Mucosa of stomach (tissue), 1 donor: Measurements from ENCODE around the gene YTHDF1.

Source experiments
- H3K27me3 ChIP-seq: one replicate; pipeline ENCODE4 v1.7.0; 2013; ENCODE audit warnings: mild to moderate bottlenecking, low read length; ENCODE audit not compliant: control insufficient read depth, insufficient read depth
- H3K36me3 ChIP-seq: one replicate; pipeline ENCODE4 v1.7.0; 2013; ENCODE audit warnings: low read length; ENCODE audit not compliant: control insufficient read depth, insufficient read depth
- H3K4me1 ChIP-seq: one replicate; pipeline ENCODE4 v1.7.0; 2013; ENCODE audit warnings: mild to moderate bottlenecking, low read length; ENCODE audit not compliant: control insufficient read depth, insufficient read depth
- H3K4me3 ChIP-seq: one replicate; pipeline ENCODE4 v1.7.0; 2013; ENCODE audit warnings: low read length
- H3K9ac ChIP-seq: one replicate; pipeline ENCODE4 v1.7.0; 2013; ENCODE audit warnings: mild to moderate bottlenecking, low read length, moderate library complexity
- H3K9me3 ChIP-seq: one replicate; pipeline ENCODE4 v1.7.0; 2013; ENCODE audit warnings: mild to moderate bottlenecking, low read length, moderate library complexity; ENCODE audit not compliant: control insufficient read depth
- donor health status: Pancreatic carcinoma.

Gene YTHDF1

DNA sequence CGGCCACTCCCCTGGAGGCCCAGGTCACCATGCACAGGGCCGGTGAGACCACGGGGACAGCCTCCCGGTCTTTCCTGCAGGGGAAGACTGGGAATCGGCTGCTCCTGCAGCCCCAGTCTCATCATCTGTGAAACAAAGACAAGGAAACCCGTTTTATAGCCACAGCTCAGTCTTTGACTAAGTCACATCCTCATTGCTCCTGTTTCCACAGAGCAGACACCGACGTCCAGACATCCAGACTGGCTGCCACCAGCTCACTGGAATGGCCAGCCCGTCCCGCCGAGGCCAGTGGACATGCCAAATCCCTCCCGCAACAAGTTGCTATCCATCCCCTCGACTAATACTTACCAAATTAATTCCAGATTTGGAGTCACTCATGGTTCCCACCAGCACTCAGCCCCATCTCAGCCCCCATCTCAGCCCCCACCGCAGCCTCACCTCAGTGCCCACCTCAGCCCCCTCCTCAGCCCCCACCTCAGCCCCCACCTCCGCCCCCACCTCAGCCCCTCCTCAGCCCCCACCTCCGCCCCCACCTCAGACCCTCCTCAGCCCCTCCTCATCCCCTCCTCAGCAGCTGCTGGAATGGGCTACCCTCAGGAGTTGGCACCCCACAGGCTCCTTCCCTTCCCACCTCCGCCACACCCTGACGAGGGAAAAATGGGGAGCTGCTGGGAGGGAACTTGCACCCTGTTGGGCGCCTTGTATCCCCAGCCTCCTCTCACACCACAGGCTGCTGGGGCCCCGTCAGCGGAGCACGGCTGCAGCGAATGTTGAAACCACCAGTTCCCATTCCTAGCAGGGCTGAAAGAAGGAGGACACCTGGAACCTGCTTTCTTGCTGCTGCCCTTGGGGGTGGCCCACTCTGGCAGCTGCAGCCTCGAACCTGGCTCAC is 48.7 kb downstream of the YTHDF1 start:
- no peaks in the 10 kb centered on the region for H3K4me1 ChIP-seq
- no peak overlapping the region for H3K9ac ChIP-seq
- H3K4me3 ChIP-seq: no peak overlapping the region
- H3K9me3 ChIP-seq: no peaks in the 10 kb centered on the region
- H3K27me3 ChIP-seq: peaks cover 7% of the 10 kb centered on the region
- no peaks in the 10 kb centered on the region for H3K36me3 ChIP-seq

DNA sequence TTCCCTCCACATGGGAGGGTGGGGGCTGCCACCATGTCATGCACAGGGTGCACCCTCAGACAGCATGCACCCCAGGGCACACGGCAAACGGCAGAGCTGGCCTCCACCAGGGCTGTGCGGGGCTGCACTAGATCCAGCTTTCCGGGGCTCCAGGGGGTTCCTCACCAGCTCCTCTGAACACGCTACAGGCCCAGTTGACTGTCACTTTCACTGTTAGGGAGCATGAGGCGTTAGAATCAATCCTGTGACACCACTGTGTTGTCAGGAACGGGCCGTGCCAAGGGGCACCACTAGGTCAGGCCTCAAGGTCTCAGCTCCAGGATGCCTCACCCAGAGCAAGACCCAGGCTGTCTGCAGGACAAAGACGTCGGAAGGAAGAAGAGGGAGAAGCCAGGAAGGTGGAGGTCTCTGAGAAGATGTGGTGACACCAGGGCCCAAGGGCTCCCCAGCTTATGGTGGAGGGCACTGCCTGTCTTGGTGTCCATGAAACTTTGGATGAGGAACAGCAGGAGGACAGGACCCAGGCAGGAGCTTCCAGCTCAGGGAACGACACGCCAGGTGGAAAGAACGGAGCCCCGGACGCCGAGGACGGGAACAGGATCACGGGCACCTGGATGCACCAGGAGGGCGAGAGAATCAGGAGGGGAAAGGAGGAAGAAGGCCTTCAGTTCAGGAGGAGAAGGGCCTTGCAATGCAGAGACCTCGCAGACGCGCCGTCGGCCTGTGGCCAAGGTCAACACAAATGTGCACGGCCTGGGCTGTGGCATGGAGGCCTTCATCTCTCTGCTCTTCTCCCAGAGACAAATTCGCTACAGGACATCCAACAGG is 49.5 kb downstream of the YTHDF1 start:
- Histone ChIP-seq H3K27me3 (no peaks in the 10 kb centered on the region), H3K36me3 (no peaks in the 10 kb centered on the region), H3K4me3 (no peak overlapping the region), H3K4me1 (no peaks in the 10 kb centered on the region), H3K9me3 (no peaks in the 10 kb centered on the region), H3K9ac (no peak overlapping the region)

- no peak overlapping the region for H3K9ac ChIP-seq
- H3K4me3 ChIP-seq: no peak overlapping the region
- no peaks in the 10 kb centered on the region for H3K9me3 ChIP-seq
- no peaks in the 10 kb centered on the region for H3K36me3 ChIP-seq
- no peaks in the 10 kb centered on the region for H3K4me1 ChIP-seq
- no peaks in the 10 kb centered on the region for H3K27me3 ChIP-seq
Measured at GRCh38 chr20:63165356-63166192, 50.4 kb downstream of the YTHDF1 start.

GRCh38 chr20:63164484-63165355 is 51.2 kb downstream of the YTHDF1 start:
- no peaks in the 10 kb centered on the region for H3K4me1 ChIP-seq
- no peak overlapping the region for H3K9ac ChIP-seq
- no peaks in the 10 kb centered on the region for H3K36me3 ChIP-seq
- H3K9me3 ChIP-seq: no peaks in the 10 kb centered on the region
- no peaks in the 10 kb centered on the region for H3K27me3 ChIP-seq
- no peak overlapping the region for H3K4me3 ChIP-seq

DNA sequence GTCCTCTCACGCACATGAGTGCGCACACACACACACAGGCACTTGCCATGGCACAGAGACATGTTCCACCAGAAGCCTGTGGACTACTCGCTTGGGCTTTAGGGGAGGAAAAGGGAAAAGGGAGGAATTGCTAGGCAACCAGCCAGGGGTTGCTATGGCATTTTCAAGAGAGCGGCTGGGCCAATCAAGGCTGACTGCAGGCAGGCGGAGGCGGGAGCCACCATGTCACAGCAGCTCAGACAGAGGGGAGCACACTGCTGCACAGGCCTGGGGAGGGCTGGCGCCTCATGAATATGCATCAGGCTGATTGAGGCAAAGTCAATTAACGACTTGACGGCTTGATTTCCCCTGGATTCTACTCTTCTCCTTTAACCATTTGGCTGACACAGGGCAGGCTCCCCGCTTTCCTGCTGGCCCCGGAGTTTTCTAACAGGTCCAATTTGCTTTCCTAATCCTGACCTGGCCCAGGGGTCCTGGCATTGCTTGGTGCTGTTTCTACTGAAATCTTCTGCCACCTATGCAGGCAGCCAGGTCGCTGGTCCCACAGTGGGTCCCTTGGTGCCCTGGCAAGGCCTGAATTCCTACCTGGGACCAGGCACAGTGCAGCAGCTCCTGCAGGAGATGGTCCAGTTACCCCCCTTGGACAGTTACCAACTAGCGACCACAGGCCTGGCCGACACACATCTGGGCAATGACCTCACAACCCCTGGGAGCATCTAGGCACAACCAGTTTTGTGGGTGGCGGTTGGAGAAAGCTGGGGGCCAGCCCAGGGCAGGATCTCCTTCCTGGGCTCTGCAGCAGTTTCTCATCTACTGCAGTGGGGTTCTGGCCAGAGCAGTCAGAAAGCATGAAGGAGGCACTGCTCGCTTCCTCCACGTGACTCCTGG is 52.1 kb downstream of the YTHDF1 start:
- Histone ChIP-seq H3K4me3 (no peak overlapping the region), H3K27me3 (no peaks in the 10 kb centered on the region), H3K9me3 (no peaks in the 10 kb centered on the region), H3K4me1 (no peaks in the 10 kb centered on the region), H3K9ac (no peak overlapping the region), H3K36me3 (no peaks in the 10 kb centered on the region)

DNA sequence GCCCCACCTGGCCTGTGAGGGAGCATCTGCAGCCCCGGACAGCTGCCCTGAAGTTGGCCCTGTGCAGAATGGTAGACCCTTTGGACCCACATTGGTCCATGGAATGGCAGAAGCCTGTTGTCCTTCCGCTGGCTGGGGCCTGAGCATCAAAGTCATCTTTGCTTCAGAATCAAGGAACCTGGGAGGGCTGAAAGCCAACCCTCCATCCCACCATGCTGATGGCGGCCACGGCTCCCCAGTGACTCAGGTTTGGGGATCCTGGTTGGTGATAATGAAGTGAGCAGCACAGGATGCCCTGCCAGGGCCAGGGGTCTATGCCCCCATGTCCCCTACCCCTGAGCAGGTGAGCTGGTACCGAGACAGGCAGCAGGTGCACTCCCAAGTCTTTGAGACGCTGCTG is 52.8 kb downstream of the YTHDF1 start:
- Histone ChIP-seq H3K36me3 (no peaks in the 10 kb centered on the region), H3K9me3 (no peaks in the 10 kb centered on the region), H3K27me3 (no peaks in the 10 kb centered on the region), H3K4me1 (no peaks in the 10 kb centered on the region), H3K9ac (no peak overlapping the region), H3K4me3 (no peak overlapping the region)

DNA sequence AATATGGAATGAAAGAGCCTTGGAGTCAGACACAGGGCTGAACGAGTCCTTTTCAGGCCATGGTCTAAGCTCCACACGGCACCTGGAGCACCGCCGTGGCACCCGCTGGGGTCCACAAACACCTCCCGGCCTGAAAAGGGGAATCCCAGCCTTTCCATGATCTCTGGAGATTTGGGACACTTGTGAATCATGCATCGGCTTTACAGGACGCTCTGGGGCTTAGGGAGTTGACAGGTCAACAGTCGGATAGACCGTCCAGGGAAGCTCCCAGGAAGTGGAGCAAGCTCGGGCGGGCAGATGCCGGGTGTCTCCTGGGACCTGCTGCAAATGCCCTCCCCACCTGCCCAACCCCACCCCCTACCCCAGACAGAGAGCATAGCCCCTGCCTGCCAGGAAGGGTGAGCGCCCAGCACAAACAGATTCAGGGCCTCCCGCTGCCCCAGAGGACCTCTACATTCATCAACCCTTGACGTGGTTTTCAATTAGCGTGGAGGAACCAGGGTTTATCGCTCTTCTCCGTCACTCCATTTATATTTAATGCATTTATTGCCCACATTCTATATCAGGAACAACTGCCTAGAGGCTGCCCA is 53.6 kb downstream of the YTHDF1 start:
- H3K4me3 ChIP-seq: no peak overlapping the region
- no peaks in the 10 kb centered on the region for H3K9me3 ChIP-seq
- H3K36me3 ChIP-seq: no peaks in the 10 kb centered on the region
- no peaks in the 10 kb centered on the region for H3K27me3 ChIP-seq
- H3K9ac ChIP-seq: no peak overlapping the region
- no peaks in the 10 kb centered on the region for H3K4me1 ChIP-seq

DNA sequence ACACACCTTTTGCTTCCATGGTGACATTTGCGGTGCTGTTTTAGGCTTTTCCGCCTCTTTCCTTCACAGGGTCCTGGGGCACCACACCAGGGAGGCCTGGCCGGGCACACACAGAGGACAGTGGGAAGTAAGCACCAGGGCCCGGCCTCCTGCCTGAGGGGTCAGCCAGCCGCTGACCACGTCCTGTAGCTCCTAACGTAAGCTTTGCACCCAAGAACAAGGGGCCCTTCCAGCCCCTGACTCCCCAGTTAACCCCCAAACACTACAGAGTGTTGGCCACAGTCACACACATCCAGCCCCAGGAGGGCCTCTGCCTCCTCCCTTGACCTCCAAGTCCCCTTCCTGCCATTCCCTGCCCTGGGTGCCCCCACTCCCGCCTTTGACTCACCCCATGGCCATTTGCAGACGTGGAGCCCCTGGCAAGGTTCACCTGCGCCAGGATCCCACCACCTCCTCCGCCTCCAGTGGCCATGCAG is 54.7 kb downstream of the YTHDF1 start:
- H3K27me3 ChIP-seq: peaks cover 1% of the 10 kb centered on the region

GRCh38 chr20:63160641-63161175 is 55.2 kb downstream of the YTHDF1 start:
- Histone ChIP-seq H3K9me3 (no peaks in the 10 kb centered on the region), H3K4me3 (no peak overlapping the region), H3K36me3 (no peaks in the 10 kb centered on the region), H3K4me1 (no peaks in the 10 kb centered on the region), H3K27me3 (peaks cover 6% of the 10 kb centered on the region), H3K9ac (no peak overlapping the region)

More for the DNA sequence above, 54.7 kb downstream of the YTHDF1 start:
- Histone ChIP-seq H3K9ac (no peak overlapping the region), H3K9me3 (no peaks in the 10 kb centered on the region), H3K4me1 (no peaks in the 10 kb centered on the region), H3K36me3 (no peaks in the 10 kb centered on the region), H3K4me3 (no peak overlapping the region)
